CD14-positive monocyte (primary cell): Measurements from ENCODE around the gene FNIP2. TPM values are rescaled to one million over a fixed set of nuclear protein-coding genes. Genes with fewer than 3 reads are reported as not detected.

Experiments
- DNase-seq, 3 donors: peaks; one replicate each; pipeline ENCODE4 v3.0.0-alpha.2; 2011 to 2022
- H2AFZ ChIP-seq: 2 replicates; pipeline ENCODE4 v1.6.0; 2012; ENCODE audit warnings: mild to moderate bottlenecking, low read depth, low read length, inconsistent platforms; ENCODE audit not compliant: insufficient read depth, poor library complexity, severe bottlenecking
- H3K27ac ChIP-seq, 2 donors: 1 replicate in 1 of 2; 2 replicates in 1 of 2; pipeline ENCODE4 v1.5.1; 2012 to 2013; ENCODE audit warnings: low read length in 2 of 2, control low read depth in 1 of 2, inconsistent platforms in 1 of 2, low read depth in 1 of 2, mild to moderate bottlenecking in 1 of 2
- H3K27me3 ChIP-seq, 2 donors: one replicate each; pipeline versions ENCODE4 v1.6.0 to v1.6.1; 2011 to 2013; ENCODE audit warnings: low read length in 2 of 2; ENCODE audit not compliant: control insufficient read depth in 2 of 2, insufficient read depth in 2 of 2
- H3K36me3 ChIP-seq, 2 donors: replicated peaks in 1 of 2; 1 replicate in 1 of 2; 2 replicates in 1 of 2; pipeline versions ENCODE4 v1.5.1 to v1.6.1; 2012 to 2013; ENCODE audit warnings: low read length in 2 of 2, control low read depth in 1 of 2, inconsistent platforms in 1 of 2, mild to moderate bottlenecking in 1 of 2; ENCODE audit not compliant: insufficient read depth in 2 of 2, control insufficient read depth in 1 of 2
- H3K4me1 ChIP-seq, 2 donors: 1 replicate in 1 of 2; 2 replicates in 1 of 2; pipeline versions ENCODE4 v1.5.1 to v1.6.1; 2012 to 2013; ENCODE audit warnings: low read length in 2 of 2, control low read depth in 1 of 2, inconsistent platforms in 1 of 2, mild to moderate bottlenecking in 1 of 2, moderate library complexity in 1 of 2; ENCODE audit not compliant: insufficient read depth in 2 of 2, control insufficient read depth in 1 of 2
- H3K4me2 ChIP-seq: replicated peaks from 2 replicates; pipeline ENCODE3; 2012; ENCODE audit warnings: low read length, moderate library complexity, mild to moderate bottlenecking; ENCODE audit not compliant: poor library complexity, severe bottlenecking; ENCODE audit errors: extremely low read depth
- H3K4me3 ChIP-seq, 3 experiments: fragments of 200-600 bp in 1 of 3; sonication (generic) in 1 of 3; replicated peaks in 1 of 3; 1 replicate in 2 of 3; 2 replicates in 1 of 3; pipeline ENCODE4 v1.5.1; 2011 to 2013; ENCODE audit warnings: low read length in 3 of 3, mild to moderate bottlenecking in 3 of 3, control low read depth in 2 of 3, low read depth in 2 of 3, inconsistent platforms in 1 of 3, moderate library complexity in 1 of 3
- H3K79me2 ChIP-seq: 2 replicates; pipeline ENCODE4 v1.6.0; 2012; ENCODE audit warnings: mild to moderate bottlenecking, control low read depth, inconsistent platforms, low read length, moderate library complexity; ENCODE audit not compliant: insufficient read depth
- H3K9ac ChIP-seq: 2 replicates; pipeline ENCODE4 v1.6.0; 2017; ENCODE audit warnings: low read length, mild to moderate bottlenecking; ENCODE audit not compliant: insufficient read depth, poor library complexity, severe bottlenecking
- H3K9me3 ChIP-seq, 2 donors: replicated peaks in 1 of 2; 1 replicate in 1 of 2; 2 replicates in 1 of 2; pipeline versions ENCODE4 v1.5.1 to v1.6.1; 2012 to 2013; ENCODE audit warnings: low read length in 2 of 2, control low read depth in 1 of 2; ENCODE audit not compliant: control insufficient read depth in 1 of 2, insufficient read depth in 1 of 2
- H4K20me1 ChIP-seq: 2 replicates; pipeline ENCODE4 v1.6.0; 2012; ENCODE audit warnings: mild to moderate bottlenecking, low read length, control low read depth, moderate library complexity; ENCODE audit not compliant: insufficient read depth
- H3K27ac Mint-ChIP-seq, 7 donors: one replicate each; pipeline ENCODE4 v1.8.0; 2020; ENCODE audit warnings: mild to moderate bottlenecking in 7 of 7, mixed read lengths in 7 of 7, moderate library complexity in 6 of 7, inconsistent platforms in 2 of 7
- H3K27me3 Mint-ChIP-seq, 3 donors: one replicate each; pipeline ENCODE4 v1.8.0; 2021 to 2022; ENCODE audit warnings: low read depth in 3 of 3, mild to moderate bottlenecking in 3 of 3, mixed read lengths in 3 of 3, moderate library complexity in 3 of 3, inconsistent platforms in 1 of 3
- H3K36me3 Mint-ChIP-seq, 2 donors: one replicate each; pipeline ENCODE4 v1.8.0; 2020; ENCODE audit warnings: mixed read lengths in 2 of 2, inconsistent platforms in 1 of 2, mild to moderate bottlenecking in 1 of 2
- H3K4me1 Mint-ChIP-seq: one replicate; pipeline ENCODE4 v1.8.0; 2020; ENCODE audit warnings: mild to moderate bottlenecking, mixed read lengths
- H3K4me3 Mint-ChIP-seq, 2 donors: one replicate each; pipeline ENCODE4 v1.8.0; 2020; ENCODE audit warnings: mild to moderate bottlenecking in 2 of 2, mixed read lengths in 2 of 2, moderate library complexity in 1 of 2
- H3K9me3 Mint-ChIP-seq, 7 donors: one replicate each; pipeline ENCODE4 v1.8.0; 2020 to 2022; ENCODE audit warnings: mixed read lengths in 7 of 7, mild to moderate bottlenecking in 6 of 7, moderate library complexity in 6 of 7, inconsistent platforms in 2 of 7
- WGBS: methylation state at CpG from one replicate; pipeline ENCODE4 v1.1.5; 2013; ENCODE audit warnings: missing lambda C conversion rate; ENCODE audit not compliant: insufficient coverage; 5-methylcytosine and 5-hydroxymethylcytosine counted together
- intact Hi-C, 2 donors: fragments of 100-400 bp; cut with micrococcal nuclease; formaldehyde crosslinking; loops; one replicate each; pipeline versions ENCODE4 v1.15.0 to v1.15.1; 2023
- polyA plus RNA-seq, 3 donors: library from polyadenylated mRNA; depleted of rRNA in 1 of 3; unstranded in 2 of 3; stranded (reverse) in 1 of 3; fragments of 300-500 nt in 2 of 3; fragments of >200 nt in 1 of 3; fragmentation: Illumina TruSeq in 2 of 3; gene quantifications; 1 replicate in 2 of 3; 2 replicates in 1 of 3; pipeline ENCODE4 v1.2.3, GENCODE V29; 2012 to 2021
- TF ChIP-seq, protein P1 (sequence below): fragments of 200-600 bp; IDR thresholded peaks from one replicate; pipeline ENCODE4 v1.8.0; 2022; ENCODE audit warnings: antibody characterized with exemption, mild to moderate bottlenecking

The FNIP2 gene
- polyA plus RNA-seq, 3 donors, result 3.5 to 7.7 (median 5.7) TPM

DNA sequence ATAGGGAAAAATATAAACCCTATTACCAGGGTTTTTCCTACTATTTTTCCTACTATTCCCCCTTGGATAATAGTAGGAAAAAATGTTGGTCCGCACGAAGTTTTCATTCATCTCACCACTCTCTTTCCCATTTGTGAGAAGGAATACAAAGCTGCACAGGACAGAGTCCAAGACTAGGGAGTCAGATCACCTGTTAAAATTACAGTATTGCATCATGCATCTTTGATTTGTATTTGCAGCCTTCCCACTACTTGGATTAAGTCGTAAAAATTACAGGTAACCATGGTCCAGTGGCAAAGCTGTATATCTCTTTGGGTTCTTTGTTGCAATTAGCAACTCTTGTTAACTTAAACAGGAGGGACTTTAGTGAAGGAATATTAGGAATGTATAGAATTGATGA, 121.5 kb downstream of the FNIP2 start:
- WGBS, result no CpG with 5 or more reads among the region's 3 CpGs
- Mint-ChIP-seq H3K27ac (no peak overlapping the region), H3K36me3 (peaks cover 39 to 54% of the 10 kb centered on the region in 2 donors), H3K4me3 (no peak overlapping the region), H3K4me1 (no peaks in the 10 kb centered on the region), H3K9me3 (no peaks in the 10 kb centered on the region), H3K27me3 (no peaks in the 10 kb centered on the region)
- H3K4me3 ChIP-seq, result no peak overlapping the region
- no peaks in the 10 kb centered on the region for H3K79me2 ChIP-seq
- H3K36me3 ChIP-seq, result peaks cover 29 to 82% of the 10 kb centered on the region in 2 donors
- no peak overlapping the region for H3K4me2 ChIP-seq
- no peaks in the 10 kb centered on the region for H4K20me1 ChIP-seq
- TF ChIP-seq, protein P1, sequence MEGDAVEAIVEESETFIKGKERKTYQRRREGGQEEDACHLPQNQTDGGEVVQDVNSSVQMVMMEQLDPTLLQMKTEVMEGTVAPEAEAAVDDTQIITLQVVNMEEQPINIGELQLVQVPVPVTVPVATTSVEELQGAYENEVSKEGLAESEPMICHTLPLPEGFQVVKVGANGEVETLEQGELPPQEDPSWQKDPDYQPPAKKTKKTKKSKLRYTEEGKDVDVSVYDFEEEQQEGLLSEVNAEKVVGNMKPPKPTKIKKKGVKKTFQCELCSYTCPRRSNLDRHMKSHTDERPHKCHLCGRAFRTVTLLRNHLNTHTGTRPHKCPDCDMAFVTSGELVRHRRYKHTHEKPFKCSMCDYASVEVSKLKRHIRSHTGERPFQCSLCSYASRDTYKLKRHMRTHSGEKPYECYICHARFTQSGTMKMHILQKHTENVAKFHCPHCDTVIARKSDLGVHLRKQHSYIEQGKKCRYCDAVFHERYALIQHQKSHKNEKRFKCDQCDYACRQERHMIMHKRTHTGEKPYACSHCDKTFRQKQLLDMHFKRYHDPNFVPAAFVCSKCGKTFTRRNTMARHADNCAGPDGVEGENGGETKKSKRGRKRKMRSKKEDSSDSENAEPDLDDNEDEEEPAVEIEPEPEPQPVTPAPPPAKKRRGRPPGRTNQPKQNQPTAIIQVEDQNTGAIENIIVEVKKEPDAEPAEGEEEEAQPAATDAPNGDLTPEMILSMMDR, result no peak
- no peak overlapping the region for H3K27ac ChIP-seq
- DNase-seq, result no peak
- H3K27me3 ChIP-seq, result no peaks in the 10 kb centered on the region
- no peak overlapping the region for H2AFZ ChIP-seq
- no peaks in the 10 kb centered on the region for H3K9me3 ChIP-seq
- no peaks in the 10 kb centered on the region for H3K4me1 ChIP-seq
- no peak overlapping the region for H3K9ac ChIP-seq
- intact Hi-C loops, result no loop called here

DNA sequence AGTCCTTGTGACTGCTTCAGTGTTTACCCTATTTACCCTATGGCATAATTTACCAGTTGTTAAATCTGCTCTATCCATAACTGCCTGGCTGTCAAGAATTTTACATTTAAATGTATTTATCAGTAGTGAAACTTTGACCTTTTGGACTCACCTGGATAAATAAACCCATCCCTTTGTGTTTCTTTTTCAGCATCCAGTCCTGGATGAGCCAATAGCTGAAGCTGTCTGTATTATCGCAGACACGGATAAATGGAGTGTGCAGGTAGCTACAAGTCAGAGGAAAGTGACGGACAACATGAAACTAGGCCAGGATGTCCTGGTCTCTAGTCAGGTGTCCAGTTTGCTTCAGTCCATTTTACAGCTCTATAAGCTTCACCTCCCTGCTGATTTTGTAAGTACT, 122.4 kb downstream of the FNIP2 start:
- Histone ChIP-seq H3K4me1 (no peaks in the 10 kb centered on the region), H3K27ac (no peak overlapping the region), H4K20me1 (no peaks in the 10 kb centered on the region), H3K79me2 (no peaks in the 10 kb centered on the region), H3K4me2 (no peak overlapping the region), H3K9ac (no peak overlapping the region), H2AFZ (no peak overlapping the region), H3K4me3 (no peak overlapping the region), H3K27me3 (no peaks in the 10 kb centered on the region), H3K36me3 (peaks cover 36 to 82% of the 10 kb centered on the region in 2 donors), H3K9me3 (no peaks in the 10 kb centered on the region)
- TF ChIP-seq, protein P1, result no peak
- Mint-ChIP-seq H3K27ac (peak overlapping the region in 1 of 7 donors; percentile 36), H3K27me3 (no peaks in the 10 kb centered on the region), H3K9me3 (no peaks in the 10 kb centered on the region), H3K4me3 (no peak overlapping the region), H3K4me1 (peaks cover 2% of the 10 kb centered on the region), H3K36me3 (peaks cover 46 to 61% of the 10 kb centered on the region in 2 donors)
- no peak for DNase-seq
- intact Hi-C loops, result no loop called here
- 100% methylated on average over 2 of the region's 3 CpGs for WGBS
